Measurements from ENCODE around the gene DCTN2. TPM values are rescaled to one million over a fixed set of nuclear protein-coding genes. Genes with fewer than 3 reads are reported as not detected.

DCTN2 gene
- total RNA-seq, 2 donors from 2014 or later: 101 to 153 TPM

DNA sequence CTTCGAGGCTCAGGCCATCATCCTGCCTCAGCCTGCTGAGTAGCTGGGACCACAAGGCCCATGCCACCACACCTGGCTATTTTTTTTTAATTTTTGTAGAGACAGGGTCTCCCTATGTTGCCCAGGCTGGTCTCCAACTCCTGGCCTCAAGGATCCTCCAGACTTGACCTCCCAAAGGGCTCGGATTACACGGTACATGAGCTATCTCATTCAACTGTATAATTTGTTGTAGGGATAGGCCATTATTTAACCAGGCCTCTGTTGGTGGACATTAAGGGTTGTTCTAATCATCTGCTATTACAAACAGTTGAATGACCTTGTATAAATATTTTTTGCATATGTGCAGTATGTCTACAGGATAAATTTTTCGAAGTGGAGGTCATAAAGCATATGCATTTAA, 11.9 kb upstream of the DCTN2 start:
- no peaks in the 10 kb centered on the region for H3K36me3 ChIP-seq
- H3K4me3 ChIP-seq: no peak overlapping the region
- no peak for DNase-seq (ENCODE audit: low spot score)
- no peaks in the 10 kb centered on the region for H3K27me3 ChIP-seq (replicated peaks; ENCODE audit: insufficient read depth)
- H3K4me1 ChIP-seq (ENCODE audit: control insufficient read depth in 1 of 2, low read depth in 2 of 2): no peaks in the 10 kb centered on the region
- no peaks in the 10 kb centered on the region for H3K9me3 ChIP-seq
- no peak overlapping the region for H3K27ac ChIP-seq
- ATAC-seq (ENCODE audit: insufficient number of reproducible peaks, low FRiP score, low read depth): no peak
- TF ChIP-seq, protein P1, sequence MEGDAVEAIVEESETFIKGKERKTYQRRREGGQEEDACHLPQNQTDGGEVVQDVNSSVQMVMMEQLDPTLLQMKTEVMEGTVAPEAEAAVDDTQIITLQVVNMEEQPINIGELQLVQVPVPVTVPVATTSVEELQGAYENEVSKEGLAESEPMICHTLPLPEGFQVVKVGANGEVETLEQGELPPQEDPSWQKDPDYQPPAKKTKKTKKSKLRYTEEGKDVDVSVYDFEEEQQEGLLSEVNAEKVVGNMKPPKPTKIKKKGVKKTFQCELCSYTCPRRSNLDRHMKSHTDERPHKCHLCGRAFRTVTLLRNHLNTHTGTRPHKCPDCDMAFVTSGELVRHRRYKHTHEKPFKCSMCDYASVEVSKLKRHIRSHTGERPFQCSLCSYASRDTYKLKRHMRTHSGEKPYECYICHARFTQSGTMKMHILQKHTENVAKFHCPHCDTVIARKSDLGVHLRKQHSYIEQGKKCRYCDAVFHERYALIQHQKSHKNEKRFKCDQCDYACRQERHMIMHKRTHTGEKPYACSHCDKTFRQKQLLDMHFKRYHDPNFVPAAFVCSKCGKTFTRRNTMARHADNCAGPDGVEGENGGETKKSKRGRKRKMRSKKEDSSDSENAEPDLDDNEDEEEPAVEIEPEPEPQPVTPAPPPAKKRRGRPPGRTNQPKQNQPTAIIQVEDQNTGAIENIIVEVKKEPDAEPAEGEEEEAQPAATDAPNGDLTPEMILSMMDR (IDR thresholded peaks at IDR 0.05): no peak

DNA sequence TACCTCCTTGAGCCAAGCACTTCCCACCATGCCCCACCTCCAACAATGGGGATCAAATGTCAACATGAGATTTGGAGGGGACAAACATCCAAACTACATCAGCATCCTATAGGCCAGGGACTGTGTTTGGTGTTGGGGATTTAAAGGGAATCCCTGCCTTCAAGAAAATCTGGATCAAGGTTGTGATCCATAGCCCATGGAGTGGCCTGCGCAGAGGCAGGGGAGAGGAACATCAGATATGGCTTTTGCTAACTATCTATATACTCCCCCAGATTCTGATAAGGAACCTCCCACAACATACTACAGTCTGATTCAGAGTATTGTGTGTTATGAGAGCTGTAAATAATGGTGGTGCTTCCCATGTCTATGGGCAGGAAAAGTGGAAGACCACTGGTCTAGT, 7.9 kb upstream of the DCTN2 start:
- no peak overlapping the region for H3K4me3 ChIP-seq
- TF ChIP-seq, protein P1 (IDR thresholded peaks at IDR 0.05): no peak
- no peak for DNase-seq (ENCODE audit: low spot score)
- no peaks in the 10 kb centered on the region for H3K9me3 ChIP-seq
- H3K4me1 ChIP-seq (ENCODE audit: control insufficient read depth in 1 of 2, low read depth in 2 of 2): peaks cover 0 to 9% of the 10 kb centered on the region in 2 donors
- no peak overlapping the region for H3K27ac ChIP-seq
- no peak for ATAC-seq (ENCODE audit: insufficient number of reproducible peaks, low FRiP score, low read depth)
- no peaks in the 10 kb centered on the region for H3K36me3 ChIP-seq
- H3K27me3 ChIP-seq (replicated peaks; ENCODE audit: insufficient read depth): no peaks in the 10 kb centered on the region

DNA sequence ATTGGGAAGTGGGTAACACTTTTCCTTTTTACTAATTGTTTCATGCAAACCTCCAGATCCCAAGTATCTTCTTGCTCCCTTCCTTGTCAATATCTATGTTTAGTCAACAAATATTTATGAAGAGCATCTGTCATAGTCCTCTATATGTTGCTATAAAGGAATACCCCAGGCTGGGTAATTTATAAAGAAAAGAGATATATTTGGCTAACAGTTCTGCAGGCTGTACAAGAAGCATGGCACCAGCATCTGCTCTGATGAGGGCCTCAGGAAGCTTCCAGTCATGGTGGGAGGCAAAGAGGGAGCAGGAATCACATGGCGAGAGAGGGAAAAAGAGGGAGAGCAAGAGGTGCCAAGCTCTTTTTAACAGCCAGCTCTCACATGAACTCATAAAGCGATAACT, 7.5 kb upstream of the DCTN2 start:
- DNase-seq (ENCODE audit: low spot score) (no peak), ATAC-seq (ENCODE audit: insufficient number of reproducible peaks, low FRiP score, low read depth) (no peak)
- H3K4me3 ChIP-seq: no peak overlapping the region
- H3K36me3 ChIP-seq: no peaks in the 10 kb centered on the region
- TF ChIP-seq, protein P1 (IDR thresholded peaks at IDR 0.05): no peak
- H3K27me3 ChIP-seq (replicated peaks; ENCODE audit: insufficient read depth): no peaks in the 10 kb centered on the region
- H3K9me3 ChIP-seq: no peaks in the 10 kb centered on the region
- H3K27ac ChIP-seq: no peak overlapping the region
- H3K4me1 ChIP-seq (ENCODE audit: control insufficient read depth in 1 of 2, low read depth in 2 of 2): peaks cover 0 to 13% of the 10 kb centered on the region in 2 donors

DNA sequence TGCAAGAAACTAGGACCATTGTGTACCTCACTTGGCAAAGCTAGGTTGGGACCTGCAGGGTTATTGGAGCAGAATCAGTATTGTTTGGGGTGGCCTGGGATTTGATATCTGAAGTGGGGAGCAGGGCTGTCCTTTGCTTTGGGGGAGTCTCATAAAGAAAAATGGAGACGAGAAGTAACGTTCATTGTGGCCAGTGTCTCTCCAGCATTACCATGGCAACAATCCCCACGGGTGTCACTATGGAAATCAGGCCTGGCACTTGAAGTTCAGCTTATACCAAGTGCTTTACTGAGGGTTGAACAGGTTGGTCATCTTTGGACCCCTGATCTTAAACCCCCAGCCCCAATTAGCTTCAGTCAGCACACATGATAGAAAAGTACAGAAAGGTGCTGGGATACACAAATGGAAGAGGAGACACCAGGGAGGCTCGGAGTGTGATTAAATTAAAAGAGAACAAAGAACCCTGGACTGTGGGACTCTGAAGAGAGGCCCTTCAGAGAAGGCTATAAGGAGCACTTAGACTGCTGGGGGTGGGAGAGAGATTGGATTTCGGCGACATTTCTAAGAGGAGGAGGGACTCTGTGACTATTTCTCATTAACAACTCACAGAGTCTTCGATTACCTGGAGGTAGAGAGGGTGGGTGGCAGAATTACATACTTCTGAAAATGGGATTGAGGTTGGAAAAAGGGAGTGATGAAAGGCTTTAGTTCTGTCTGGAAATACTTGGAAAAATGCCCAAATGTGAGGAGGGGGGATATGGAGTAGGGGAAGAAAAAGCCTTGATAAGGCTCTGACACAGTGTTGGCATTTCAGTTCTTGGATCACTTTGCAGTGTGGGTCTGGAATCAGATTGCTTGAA, 6.6 kb upstream of the DCTN2 start:
- no peak for ATAC-seq (ENCODE audit: insufficient number of reproducible peaks, low FRiP score, low read depth)
- no peak overlapping the region for H3K4me3 ChIP-seq
- H3K27me3 ChIP-seq (replicated peaks; ENCODE audit: insufficient read depth): no peaks in the 10 kb centered on the region

DNA sequence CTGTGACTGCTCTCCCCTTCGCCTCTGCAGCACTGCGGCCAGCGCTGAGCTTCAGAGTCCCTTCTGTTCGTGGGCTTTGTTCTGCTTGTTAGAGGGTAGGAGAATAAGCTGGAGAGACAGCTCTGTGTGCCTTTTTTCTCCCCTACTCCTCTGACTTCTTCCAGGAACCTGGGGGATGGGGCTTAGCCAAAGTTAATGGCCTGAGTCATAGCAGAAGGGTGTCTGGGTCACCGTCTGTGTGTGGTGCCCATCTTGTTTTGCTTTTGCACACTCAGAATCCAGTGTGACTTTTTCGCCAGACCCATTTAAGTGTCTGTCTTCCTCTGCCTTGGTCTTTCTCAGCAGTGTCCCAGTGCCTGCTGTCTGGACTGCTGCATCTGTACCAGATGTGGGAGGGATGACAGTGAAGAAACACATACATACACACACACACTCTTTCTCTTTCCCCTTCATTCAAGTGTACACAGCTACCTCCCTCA, 5.9 kb upstream of the DCTN2 start:
- H3K36me3 ChIP-seq: no peaks in the 10 kb centered on the region
- ATAC-seq (ENCODE audit: insufficient number of reproducible peaks, low FRiP score, low read depth) (no peak), DNase-seq (ENCODE audit: low spot score) (no peak)
- TF ChIP-seq, protein P1 (IDR thresholded peaks at IDR 0.05): no peak
- no peak overlapping the region for H3K27ac ChIP-seq
- H3K4me1 ChIP-seq (ENCODE audit: control insufficient read depth in 1 of 2, low read depth in 2 of 2): peaks cover 0 to 16% of the 10 kb centered on the region in 2 donors
- no peak overlapping the region for H3K4me3 ChIP-seq
- H3K9me3 ChIP-seq: no peaks in the 10 kb centered on the region
- no peaks in the 10 kb centered on the region for H3K27me3 ChIP-seq (replicated peaks; ENCODE audit: insufficient read depth)

More for the DNA sequence above, 6.6 kb upstream of the DCTN2 start:
- no peaks in the 10 kb centered on the region for H3K9me3 ChIP-seq
- DNase-seq (ENCODE audit: low spot score): no peak
- TF ChIP-seq, protein P1 (IDR thresholded peaks at IDR 0.05): no peak
- H3K4me1 ChIP-seq (ENCODE audit: control insufficient read depth in 1 of 2, low read depth in 2 of 2): peaks cover 0 to 16% of the 10 kb centered on the region in 2 donors
- H3K36me3 ChIP-seq: no peaks in the 10 kb centered on the region
- H3K27ac ChIP-seq: no peak overlapping the region

Data from thoracic aorta (tissue), 2 donors.